GM12878 (cell line): ENCODE measurements around the gene TMC5. TPM values are rescaled to one million over a fixed set of nuclear protein-coding genes. Genes with fewer than 3 reads are reported as not detected.

Source experiments
- ATAC-seq: fragments of 200-7000 bp; cut with Tn5 transposase; 3 replicates; pipeline ENCODE4 v1.9.1; 2020; ENCODE audit warnings: mild to moderate bottlenecking, moderate library complexity
- BruUV-seq: library from RNA; stranded (reverse); fragments of 400-500 nt; replicated peaks from 2 replicates; lab custom pipeline; 2021; lab: Mats Ljungman, UMichigan
- CTCF ChIA-PET: fragments of 300-600 bp; sonication (Branson Sonifier 250); formaldehyde crosslinking; extraction: SDS; loops from one replicate; lab custom pipeline; 2021; ENCODE audit warnings: inconsistent platforms; lab: Yijun Ruan, JAX
- POLR2A ChIA-PET: fragments of 350-600 bp; formaldehyde crosslinking; extraction: SDS; loops from one replicate; lab custom pipeline; 2021; ENCODE audit warnings: inconsistent platforms; lab: Charles Lee
- RAD21 ChIA-PET: fragments of 300-600 bp; sonication (Branson Sonifier 250); formaldehyde crosslinking; loops from one replicate; lab custom pipeline; 2023; ENCODE audit warnings: antibody characterized with exemption; ENCODE audit not compliant: unreplicated experiment; lab: Charles Lee
- SMC1A ChIA-PET: fragments of 300-600 bp; sonication (Branson Sonifier 250); formaldehyde crosslinking; loops from one replicate; lab custom pipeline; 2023; ENCODE audit not compliant: unreplicated experiment, uncharacterized antibody; lab: Charles Lee
- DNase-seq: peaks from one replicate; pipeline ENCODE4 v3.0.0-alpha.2; 2011; ENCODE audit warnings: low read depth, low spot score
- FAIRE-seq: peaks from 3 replicates; lab custom pipeline; 2011; peaks lifted over from hg19 to GRCh38; lab: Jason Lieb, UNC
- H2AFZ ChIP-seq: 2 replicates; pipeline ENCODE4 v1.6.0; 2011; ENCODE audit warnings: low read depth, low read length, control low read depth; ENCODE audit not compliant: control insufficient read depth
- H3K27ac ChIP-seq: 2 replicates; pipeline ENCODE4 v1.5.1; 2011; ENCODE audit warnings: control low read depth; ENCODE audit not compliant: control insufficient read depth, insufficient read depth
- H3K27me3 ChIP-seq, 2 experiments: replicated peaks in 1 of 2; 2 replicates each; pipeline versions ENCODE4 v1.6.0 to v1.6.1; 2011; ENCODE audit warnings: low read length in 1 of 2; ENCODE audit not compliant: control insufficient read depth in 2 of 2, insufficient read depth in 2 of 2
- H3K36me3 ChIP-seq, 2 experiments: 2 replicates each; pipeline ENCODE4 v1.5.1; 2011; ENCODE audit warnings: low read length in 1 of 2; ENCODE audit not compliant: control insufficient read depth in 2 of 2, insufficient read depth in 2 of 2
- H3K4me1 ChIP-seq: 2 replicates; pipeline ENCODE4 v1.6.1; 2011; ENCODE audit warnings: mild to moderate bottlenecking, low read length, moderate library complexity, mixed read lengths; ENCODE audit not compliant: control insufficient read depth, insufficient read depth
- H3K4me2 ChIP-seq: 2 replicates; pipeline ENCODE4 v1.6.0; 2011; ENCODE audit warnings: control low read depth; ENCODE audit not compliant: control insufficient read depth, insufficient read depth
- H3K4me3 ChIP-seq: fragments of 200-600 bp; sonication (generic); 2 replicates; pipeline ENCODE4 v1.5.1; 2016
- H3K79me2 ChIP-seq: 2 replicates; pipeline ENCODE4 v1.6.0; 2011; ENCODE audit warnings: low read length; ENCODE audit not compliant: control insufficient read depth, insufficient read depth
- H3K9ac ChIP-seq: 2 replicates; pipeline ENCODE4 v1.8.0; 2011; ENCODE audit warnings: low read length, control low read depth, mixed read lengths; ENCODE audit not compliant: control insufficient read depth, insufficient read depth
- H3K9me3 ChIP-seq: replicated peaks from 3 replicates; pipeline ENCODE4 v1.5.1; 2011; ENCODE audit warnings: mild to moderate bottlenecking, low read length; ENCODE audit not compliant: control insufficient read depth, insufficient read depth
- H4K20me1 ChIP-seq: 2 replicates; pipeline ENCODE4 v1.6.0; 2011; ENCODE audit not compliant: control insufficient read depth, insufficient read depth
- CBX5 ChIP-seq: sonication (generic); IDR thresholded peaks from 2 replicates; pipeline ENCODE4 v1.6.1; 2016; ENCODE audit warnings: low read depth, moderate library complexity, mild to moderate bottlenecking, inconsistent platforms
- EED ChIP-seq: sonication (generic); IDR thresholded peaks from 2 replicates; pipeline ENCODE4 v1.6.1; 2016; ENCODE audit warnings: antibody characterized with exemption, low read depth
- GATAD2B ChIP-seq: fragments of 450-650 bp; conservative IDR thresholded peaks from 2 replicates; pipeline ENCODE4 v1.6.1; 2017; ENCODE audit warnings: low read depth, mild to moderate bottlenecking, moderate library complexity
- IKZF2 ChIP-seq, 2 experiments: fragments of 450-650 bp; IDR thresholded peaks; 2 replicates each; pipeline ENCODE4 v1.6.1; 2017; ENCODE audit warnings: mild to moderate bottlenecking in 2 of 2, moderate library complexity in 2 of 2
- MLLT1 ChIP-seq: fragments of 450-650 bp; IDR thresholded peaks from 2 replicates; pipeline ENCODE4 v1.6.1; 2016; ENCODE audit warnings: mild to moderate bottlenecking
- MXI1 ChIP-seq: fragments of 150-350 bp; IDR thresholded peaks from 2 replicates; pipeline ENCODE4 v1.6.1; 2011; ENCODE audit warnings: low read depth, mild to moderate bottlenecking, inconsistent platforms, low read length, improper control_type of control experiment
- SKIL ChIP-seq: fragments of 450-650 bp; IDR thresholded peaks from 2 replicates; pipeline ENCODE4 v1.6.1; 2017; ENCODE audit warnings: mild to moderate bottlenecking, low read depth, inconsistent platforms; ENCODE audit not compliant: poor library complexity, severe bottlenecking
- SMAD5 ChIP-seq: IDR thresholded peaks from 2 replicates; pipeline ENCODE4 v1.6.1; 2016; ENCODE audit warnings: antibody characterized with exemption, low read depth
- SUPT20H ChIP-seq: IDR thresholded peaks from 2 replicates; pipeline ENCODE4 v1.6.1; 2011; ENCODE audit warnings: low read depth, mild to moderate bottlenecking, low read length, moderate library complexity, borderline replicate concordance; ENCODE audit not compliant: control insufficient read depth
- TARDBP ChIP-seq: IDR thresholded peaks from 2 replicates; pipeline ENCODE4 v1.6.1; 2016; ENCODE audit warnings: borderline replicate concordance
- ZBTB33 ChIP-seq: fragments of 450-650 bp; IDR thresholded peaks from 2 replicates; pipeline ENCODE4 v1.6.1; 2017; ENCODE audit warnings: mild to moderate bottlenecking
- ZNF622 ChIP-seq: fragments of 450-650 bp; IDR thresholded peaks from 2 replicates; pipeline ENCODE4 v1.6.1; 2017; ENCODE audit warnings: mild to moderate bottlenecking, inconsistent platforms
- WGBS: methylation state at CpG from one replicate; pipeline ENCODE4 v1.1.6; 2016; ENCODE audit warnings: low lambda C conversion rate; ENCODE audit not compliant: insufficient replicate concordance, insufficient coverage; ENCODE audit errors: missing lambda C conversion rate; 5-methylcytosine and 5-hydroxymethylcytosine counted together
- in situ Hi-C: fragments of 300-500 bp; cut with MboI; formaldehyde crosslinking; loops from 9 replicates; pipeline ENCODE4 v1.14.3; 2018; ENCODE audit warnings: mixed read lengths
- intact Hi-C: fragments of 100-400 bp; cut with micrococcal nuclease; formaldehyde crosslinking; loops from one replicate; pipeline ENCODE4 v1.14.2; 2022; ENCODE audit not compliant: unreplicated experiment
- polyA plus RNA-seq, 11 experiments: library from polyadenylated mRNA; depleted of rRNA in 4 of 11; unstranded in 6 of 11; stranded (reverse) in 5 of 11; fragments of >200 nt; fragmentation: Nextera tagmentation in 4 of 11; fragmentation: Illumina TruSeq in 1 of 11; extraction: Ambion mirVana in 4 of 11; extraction: Trizol in 1 of 11; gene quantifications; 1 replicate in 1 of 11; 2 replicates in 10 of 11; pipeline versions ENCODE4 v1.2.1 to v1.2.3, GENCODE V29; 2011 to 2016; ENCODE audit warnings: inconsistent platforms in 2 of 11, missing spikeins in 2 of 11, low read depth in 1 of 11
- total RNA-seq, 4 experiments: library from RNA; depleted of rRNA in 3 of 4; stranded (reverse); fragments of >200 nt in 3 of 4; fragmentation: Illumina TruSeq in 1 of 4; extraction: Trizol in 1 of 4; gene quantifications; 2 replicates each; pipeline versions ENCODE4 v1.2.1 to v1.2.3, GENCODE V29; 2013 to 2021

Gene TMC5
- total and polyA plus RNA-seq, 10 of the 15 experiments (the other 5 are each of a cell fraction or from before 2014, with no cell fraction given), result 0.01 to 0.10 (median 0.07) TPM; not detected in 5

- TF ChIP-seq SKIL, result peak; percentile 49
- no peak for TF ChIP-seq CBX5
Observed at GRCh38 chr16:19524616-19525384, 107.1 kb downstream of the TMC5 start (continued).

GRCh38 chr16:19525385-19525723, 107.7 kb downstream of the TMC5 start:
- Histone ChIP-seq H4K20me1 (no peaks in the 10 kb centered on the region), H3K9ac (peak overlapping the region; percentile 57), H3K9me3 (no peaks in the 10 kb centered on the region), H3K79me2 (peaks cover 52% of the 10 kb centered on the region), H3K27me3 (no peaks in the 10 kb centered on the region), H3K4me2 (peak overlapping the region; percentile 84), H3K36me3 (no peaks in the 10 kb centered on the region; a peak in 2 of 4 replicates), H2AFZ (peak overlapping the region; percentile 38), H3K4me1 (peaks cover 7% of the 10 kb centered on the region), H3K27ac (peak overlapping the region; percentile 72), H3K4me3 (peak overlapping the region; percentile 69)
- ChIA-PET RAD21 (interaction anchor here (1.5 to 2.5 kb wide), 3 partner anchors 9 to 30 kb away, joined by 3 to 24 read pairs (median 4); partner anchors contain the start of gene VPS35L), SMC1A (interaction anchor here (0.6 to 4.5 kb wide), 6 partner anchors 11 to 543 kb away, joined by 3 to 19 read pairs (median 3); partner anchors contain the start of gene VPS35L), CTCF (interaction anchor here (0.9 to 5.2 kb wide), 4 partner anchors 15 to 30 kb away, joined by 3 to 56 read pairs (median 12); partner anchors contain the start of gene VPS35L), POLR2A (interaction anchor here (2.6 kb wide), 1 partner anchor 30 kb away, joined by 23 read pairs; the partner anchor contains the start of gene VPS35L)
- intact Hi-C loops, result loop anchor here (2.0 kb wide), 1 partner anchor 29 kb away; the partner anchor contains the start of gene VPS35L
- WGBS, result 97% methylated on average over 2 of the region's 2 CpGs
- ATAC-seq (no peak), FAIRE-seq (no peak), DNase-seq (no peak)
- BruUV-seq, result no TSS peak
- in situ Hi-C loops, result loop anchor here (10.0 kb wide), 1 partner anchor 731 kb away; the partner anchor contains the start of gene RPS15A
- TF ChIP-seq TARDBP, result no peak
- TF ChIP-seq ZNF622, result no peak
- no peak for TF ChIP-seq EED
- no peak for TF ChIP-seq SMAD5
- TF ChIP-seq SKIL, result peak; percentile 28
- TF ChIP-seq MLLT1, result peak; percentile 55; the same call in 1 of the 2 replicates
- TF ChIP-seq GATAD2B, result no peak
- no peak for TF ChIP-seq ZBTB33
- 0 out of 2 replicates have a peak, but pooled peaks have one; percentile 4 for TF ChIP-seq MXI1
- TF ChIP-seq SUPT20H, result no peak
- TF ChIP-seq IKZF2 (IDR thresholded peaks at IDR 0.05), result 0 out of 4 replicates have a peak, but pooled peaks of 1 of the 2 experiments have one; percentile 37
